Measurements from ENCODE around the gene ARPC1B. TPM values are rescaled to one million over a fixed set of nuclear protein-coding genes. Genes with fewer than 3 reads are reported as not detected.
A peak's percentile ranks its signal among the peaks of the same experiment; 100 is the strongest.
"Not testable (repeated sequence)": the region's sequence is repeated elsewhere in the genome, so short reads cannot be mapped to it uniquely, and the experiment has no call there.

ARPC1B gene
- total RNA-seq: 94.0 TPM

DNA sequence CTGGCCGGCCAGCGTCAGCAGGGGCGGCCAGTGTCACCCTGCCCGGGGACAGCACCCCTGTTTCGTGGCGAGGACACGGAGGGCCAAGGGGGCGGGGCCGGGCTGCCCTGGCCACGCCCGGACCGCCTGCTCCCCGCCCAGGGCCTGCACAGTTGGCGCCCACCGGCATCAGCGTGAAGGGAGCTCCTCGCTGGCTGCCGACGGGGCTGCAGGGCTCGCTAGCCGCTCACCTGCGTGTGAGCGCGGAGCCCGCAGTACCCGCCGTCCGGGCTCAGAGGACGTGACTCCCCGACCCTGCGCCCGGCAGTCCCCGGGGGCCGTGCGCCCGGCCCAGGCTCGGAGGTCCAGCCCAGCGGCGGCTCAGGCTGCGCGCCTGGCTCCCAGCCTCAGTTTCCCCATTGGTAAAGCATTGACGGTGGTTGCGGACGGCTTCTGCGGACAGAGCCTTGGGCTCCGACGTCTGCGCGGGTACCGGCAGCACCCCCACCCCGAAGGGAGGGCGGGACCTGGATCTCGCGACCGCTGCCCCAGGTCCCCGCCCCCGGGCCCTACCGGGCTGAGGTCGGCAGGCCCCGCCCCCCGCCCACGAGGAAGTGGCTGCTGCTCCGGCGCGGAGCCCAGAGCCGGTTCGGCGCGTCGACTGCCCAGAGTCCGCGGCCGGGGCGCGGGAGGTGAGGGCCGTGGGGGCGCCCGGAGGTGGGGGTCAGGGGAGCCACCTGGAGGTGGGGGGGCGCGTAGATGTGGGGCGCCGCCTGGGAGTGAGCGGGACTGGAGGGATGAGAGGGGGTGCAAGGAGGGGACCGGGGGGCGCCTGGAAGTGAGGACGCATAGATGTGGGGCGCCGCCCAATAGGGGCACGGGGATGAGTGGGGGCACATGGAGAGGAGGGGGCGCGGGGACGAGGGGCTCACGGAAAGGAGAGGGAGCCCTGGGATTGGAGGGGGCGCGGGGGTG lies at the start of gene ARPC1B:
Gene ARPC1B, plus strand, starts transcription at position 620 of the 954 bp plus-strand sequence. CDS start 10,985 bp downstream, outside the sequence.
- DNase-seq (ENCODE audit: low spot score): peak; percentile 81

DNA sequence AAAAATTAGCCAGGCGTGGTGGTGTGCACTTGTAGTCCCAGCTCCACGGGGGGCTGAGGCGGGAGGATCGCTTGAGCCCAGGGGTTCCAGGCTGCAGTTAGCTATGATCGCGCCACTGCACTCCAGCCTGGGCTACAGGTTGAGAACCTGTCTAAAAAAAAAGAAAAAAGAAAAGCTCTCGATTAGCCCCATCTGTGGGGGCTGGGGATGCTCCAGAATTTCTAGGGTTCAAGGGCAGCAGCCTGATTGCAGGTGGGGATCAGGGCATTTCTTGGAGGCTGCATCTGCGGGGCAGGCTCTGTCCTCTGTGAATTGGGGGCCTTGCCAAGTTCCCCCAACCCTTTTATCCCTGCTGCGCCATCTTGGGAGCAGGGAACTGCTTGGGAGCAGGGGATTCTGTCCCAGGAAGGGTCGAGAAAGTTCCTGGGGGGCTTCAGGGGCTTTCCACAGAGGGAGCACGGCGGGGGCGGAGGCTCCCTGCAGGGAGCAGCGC lies 49.5 kb upstream of the ARPC1B start:
- DNase-seq (ENCODE audit: low spot score): no peak

DNA sequence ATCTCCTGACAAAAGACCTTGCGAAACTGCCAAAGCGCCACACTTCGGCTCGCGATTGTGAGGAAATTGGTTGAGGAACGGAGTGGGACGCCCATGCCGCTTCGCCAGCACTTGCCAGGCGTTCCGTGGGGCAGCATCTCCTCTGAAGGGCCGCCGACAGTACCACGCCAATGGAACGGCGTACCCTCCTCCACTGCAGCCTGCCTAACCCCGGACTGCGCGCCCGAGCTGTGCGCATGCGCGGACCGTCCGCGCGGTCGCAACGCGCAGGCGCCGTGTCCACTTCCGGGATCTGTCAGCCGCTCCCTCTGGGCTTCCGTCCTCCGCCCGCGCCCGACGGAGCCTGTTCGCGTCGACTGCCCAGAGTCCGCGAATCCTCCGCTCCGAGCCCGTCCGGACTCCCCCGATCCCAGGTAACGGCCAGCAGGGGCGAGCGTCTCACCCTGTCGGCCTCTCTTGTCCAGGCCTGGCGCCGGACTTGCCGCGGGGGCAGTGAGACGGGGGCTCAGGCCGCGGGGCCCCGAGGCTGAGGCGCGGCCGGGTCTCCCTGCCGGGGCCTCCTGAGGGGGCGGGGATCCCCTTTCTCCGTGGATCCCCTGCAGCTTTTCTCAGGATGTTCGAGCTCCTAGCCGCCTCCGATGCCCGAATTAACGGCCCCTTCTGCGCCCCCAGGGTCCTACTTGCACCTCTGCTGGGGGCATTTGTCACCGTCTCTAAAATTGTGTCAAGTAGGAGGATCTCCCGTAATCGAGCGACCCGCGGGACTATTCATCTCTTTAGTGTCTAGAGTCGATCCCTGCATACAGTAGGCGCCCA lies 48.7 kb upstream of the ARPC1B start, which contains the start of gene ARPC1A:
Gene ARPC1A, plus strand, starts transcription at position 307 of the 816 bp plus-strand sequence. CDS start 7,456 bp downstream, outside the sequence.
- DNase-seq (ENCODE audit: low spot score): peak; percentile 92

- DNase-seq (ENCODE audit: low spot score): no peak
Observed at GRCh38 chr7:99326408-99326782, 48.1 kb upstream of the ARPC1B start.

- not testable (repeated sequence) for DNase-seq (ENCODE audit: low spot score)
Observed at GRCh38 chr7:99330314-99330961, 44.1 kb upstream of the ARPC1B start.

DNA sequence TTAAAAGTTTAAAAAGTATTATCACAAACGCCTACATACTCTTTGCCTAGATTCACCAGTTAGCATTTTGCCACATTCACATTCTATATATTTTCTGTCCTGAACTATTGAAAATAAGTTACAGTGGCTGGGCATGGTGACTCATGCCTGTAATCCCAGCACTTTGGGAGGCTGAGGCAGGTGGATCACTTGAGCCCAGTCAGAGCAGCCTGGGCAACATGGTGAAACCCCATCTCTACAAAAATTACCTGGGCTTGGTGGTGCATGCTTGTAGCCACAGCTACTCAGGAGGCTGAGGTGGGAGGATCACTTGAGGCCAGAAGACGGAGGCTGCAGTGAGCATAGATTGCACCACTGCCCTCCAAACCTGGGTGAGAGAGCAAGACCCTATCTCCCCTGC lies 43.5 kb upstream of the ARPC1B start:
- DNase-seq (ENCODE audit: low spot score): no peak

DNA sequence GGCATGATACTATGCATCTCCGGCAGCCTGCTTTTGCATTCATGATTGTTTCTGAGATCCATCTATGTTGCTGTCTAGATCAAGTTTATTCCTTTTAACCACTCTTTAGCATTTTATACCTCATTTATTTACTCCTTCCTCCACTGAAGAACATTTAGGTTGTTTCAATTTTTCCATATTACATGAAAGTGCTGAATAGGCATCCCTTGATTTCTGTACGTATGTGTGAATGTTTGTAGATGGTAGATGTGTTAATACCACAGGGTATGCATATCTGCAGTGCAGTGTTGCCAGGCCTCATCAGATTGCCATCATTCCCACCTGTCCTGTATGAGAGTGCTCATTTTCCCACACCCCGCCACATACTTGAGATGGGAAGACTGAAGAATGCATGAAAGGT lies 34.9 kb upstream of the ARPC1B start:
- no peak for DNase-seq (ENCODE audit: low spot score)

DNA sequence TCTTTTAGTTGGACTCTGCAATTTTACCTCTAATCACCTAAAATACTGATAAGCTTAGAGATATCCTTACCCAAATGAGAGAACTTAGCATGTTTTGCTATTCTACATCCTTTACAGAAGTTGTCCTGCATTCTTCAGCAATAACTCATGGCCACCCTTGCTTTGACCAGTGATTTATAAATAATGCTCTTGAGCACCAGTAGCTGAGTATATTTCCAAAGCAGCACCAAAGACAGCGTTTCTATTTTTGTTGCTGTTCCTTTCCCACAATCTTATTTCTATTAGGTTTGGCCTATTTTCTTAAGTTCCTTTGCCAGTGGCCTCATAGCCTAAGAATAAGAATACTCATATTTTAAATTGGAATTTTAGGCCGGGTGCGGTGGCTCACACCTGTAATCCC lies 33.9 kb upstream of the ARPC1B start:
- DNase-seq (ENCODE audit: low spot score): no peak

DNA sequence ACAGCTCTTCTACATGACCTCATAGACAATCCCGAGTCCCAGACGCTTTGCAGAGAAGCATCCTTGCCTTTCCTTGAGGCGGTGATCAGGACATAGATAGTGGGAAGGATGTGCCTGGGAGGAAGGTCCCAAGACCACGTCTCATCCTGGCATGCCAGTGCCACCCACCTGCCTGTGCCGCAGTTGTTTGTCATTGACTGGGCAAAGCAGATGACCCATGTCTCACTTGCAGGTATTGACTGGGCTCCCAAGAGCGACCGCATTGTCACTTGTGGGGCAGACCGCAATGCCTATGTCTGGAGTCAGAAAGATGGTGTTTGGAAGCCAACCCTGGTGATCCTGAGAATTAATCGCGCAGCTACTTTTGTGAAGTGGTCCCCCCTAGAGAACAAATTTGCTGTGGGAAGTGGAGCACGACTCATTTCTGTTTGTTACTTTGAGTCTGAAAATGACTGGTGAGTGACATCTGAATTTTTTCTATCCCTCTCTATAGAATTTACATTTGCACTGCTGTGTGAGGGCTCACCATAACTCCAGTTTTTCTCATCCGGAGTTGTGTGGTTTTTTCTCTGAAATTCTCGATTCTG lies 30.4 kb upstream of the ARPC1B start:
- DNase-seq (ENCODE audit: low spot score): no peak

DNA sequence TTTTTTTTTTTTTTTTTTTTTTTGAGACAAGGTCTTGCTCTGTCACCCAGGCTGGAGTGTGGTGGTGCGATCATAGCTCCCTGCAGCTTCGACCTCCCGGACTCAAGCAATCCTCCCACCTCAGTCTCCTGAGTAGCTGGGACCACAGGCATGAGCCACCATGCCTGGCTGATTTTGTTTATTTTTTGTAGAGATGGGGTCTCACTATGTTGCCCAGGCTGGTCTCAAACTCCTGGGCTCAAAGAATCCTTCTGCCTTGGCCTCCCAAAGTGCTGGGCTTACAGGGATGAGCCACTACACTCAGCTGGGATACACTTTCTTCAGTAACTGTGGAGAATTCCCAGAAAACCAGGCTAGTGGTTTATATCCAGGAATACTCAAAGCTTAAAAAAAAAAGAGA lies 23.9 kb upstream of the ARPC1B start:
- not testable (repeated sequence) for DNase-seq (ENCODE audit: low spot score)

DNA sequence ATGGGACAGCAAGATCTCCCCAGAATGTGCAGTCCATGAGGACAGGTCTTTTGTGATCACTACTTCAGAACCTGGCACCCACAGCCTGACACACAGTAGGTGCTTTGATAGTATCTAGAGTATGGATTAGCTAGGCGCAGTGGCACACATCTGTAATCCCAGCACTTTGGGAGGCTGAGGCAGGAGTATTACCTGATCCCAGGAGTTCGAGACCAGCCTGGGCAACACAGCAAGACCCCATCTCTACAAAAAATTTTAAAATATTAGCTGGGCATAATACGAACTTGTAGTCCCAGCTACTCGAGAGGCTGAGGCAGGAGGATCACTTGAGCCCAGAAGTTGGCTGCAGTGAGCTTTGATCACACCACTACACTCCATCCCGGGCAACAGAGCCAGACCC lies 22.3 kb upstream of the ARPC1B start:
- no peak for DNase-seq (ENCODE audit: low spot score)

DNA sequence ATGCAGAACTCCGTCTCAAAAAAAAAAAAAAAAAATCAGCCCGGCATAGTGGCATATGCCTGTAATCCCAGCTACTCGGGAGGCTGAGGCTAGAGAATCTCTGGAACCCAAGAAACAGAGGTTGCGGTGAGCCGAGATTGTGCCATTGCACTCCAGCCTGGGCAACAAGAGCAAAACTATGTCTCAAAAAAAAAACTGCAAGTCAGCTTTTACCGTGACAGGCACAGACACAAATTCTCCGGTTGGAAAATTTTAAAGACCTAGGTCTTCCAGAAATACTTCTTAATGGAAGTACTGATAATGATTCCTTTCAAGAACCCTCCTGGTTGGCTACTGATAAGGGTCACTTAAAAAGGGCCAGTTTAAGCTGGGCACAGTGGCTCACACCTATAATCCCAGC lies 19.4 kb upstream of the ARPC1B start:
- no peak for DNase-seq (ENCODE audit: low spot score)

GRCh38 chr7:99357701-99358490 lies 16.6 kb upstream of the ARPC1B start:
- DNase-seq (ENCODE audit: low spot score): no peak

DNA sequence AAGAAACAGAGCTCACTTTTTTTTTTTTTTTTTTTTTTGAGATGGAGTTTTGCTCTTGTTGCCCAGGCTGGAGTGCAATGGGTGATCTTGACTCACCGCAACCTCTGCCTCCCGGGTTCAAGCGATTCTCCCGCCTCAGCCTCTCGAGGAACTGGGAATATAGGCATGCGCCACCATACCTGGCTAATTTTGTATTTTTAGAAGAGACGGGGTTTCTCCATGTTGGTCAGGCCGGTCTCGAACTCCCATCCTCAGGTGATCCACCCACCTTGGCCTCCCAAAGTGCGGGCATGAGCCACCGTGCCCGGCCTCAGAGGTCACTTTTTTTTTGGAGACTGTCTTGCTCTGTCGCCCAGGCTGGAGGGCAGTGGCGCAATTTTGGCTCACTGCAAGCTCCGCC lies 16.0 kb upstream of the ARPC1B start:
- DNase-seq (ENCODE audit: low spot score): not testable (repeated sequence)

DNA sequence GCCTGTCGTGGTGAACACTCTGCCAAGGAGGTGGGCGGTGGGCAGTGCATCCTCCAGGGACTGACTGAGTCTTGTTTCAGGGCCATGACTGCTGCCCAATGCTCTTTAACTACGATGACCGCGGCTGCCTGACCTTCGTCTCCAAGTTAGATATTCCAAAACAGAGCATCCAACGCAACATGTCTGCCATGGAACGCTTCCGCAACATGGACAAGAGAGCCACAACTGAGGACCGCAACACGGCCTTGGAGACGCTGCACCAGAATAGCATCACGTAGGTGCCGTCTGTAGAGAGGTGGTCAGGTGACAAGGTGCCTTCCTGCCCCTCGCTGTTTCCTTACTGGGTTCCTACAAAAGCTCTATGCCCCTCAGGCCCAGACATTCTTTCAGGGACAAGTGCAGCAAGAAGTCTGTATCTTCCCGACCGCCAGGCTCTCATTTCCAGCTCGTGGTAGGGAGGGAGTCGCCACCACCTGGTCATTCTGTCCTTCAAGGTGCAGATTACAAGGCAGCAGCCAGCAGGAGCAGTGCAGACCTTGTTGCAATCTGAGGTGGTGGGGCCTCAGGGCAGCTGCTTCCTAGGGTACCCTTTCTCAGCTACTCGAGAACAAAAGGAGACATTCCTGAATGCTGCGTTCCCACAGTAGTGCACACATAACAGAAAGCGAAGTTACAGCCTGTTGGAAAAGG lies 14.9 kb upstream of the ARPC1B start:
- no peak for DNase-seq (ENCODE audit: low spot score)

DNA sequence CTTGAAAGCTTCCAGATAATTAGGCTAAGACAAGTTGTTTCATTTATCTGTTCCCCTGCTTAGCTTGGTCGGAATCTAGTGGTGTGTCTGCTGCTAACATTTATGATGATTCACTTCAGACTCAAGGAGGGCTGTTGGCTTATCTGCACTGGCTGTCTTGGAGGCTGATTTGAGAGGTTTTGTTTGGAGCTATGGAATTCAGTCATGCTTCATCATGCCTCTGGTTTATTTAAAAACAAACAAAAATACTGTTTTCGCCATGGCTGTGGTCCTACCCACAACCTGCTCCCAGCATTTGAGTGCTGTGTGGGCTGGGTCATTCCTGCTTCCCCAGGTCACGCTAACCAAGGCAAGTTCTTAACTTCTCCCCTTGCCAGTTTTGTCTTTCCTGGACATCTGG lies 11.7 kb upstream of the ARPC1B start:
- DNase-seq (ENCODE audit: low spot score): no peak

- DNase-seq (ENCODE audit: low spot score): no peak
Observed at GRCh38 chr7:99363286-99363685, 11.2 kb upstream of the ARPC1B start.

DNA sequence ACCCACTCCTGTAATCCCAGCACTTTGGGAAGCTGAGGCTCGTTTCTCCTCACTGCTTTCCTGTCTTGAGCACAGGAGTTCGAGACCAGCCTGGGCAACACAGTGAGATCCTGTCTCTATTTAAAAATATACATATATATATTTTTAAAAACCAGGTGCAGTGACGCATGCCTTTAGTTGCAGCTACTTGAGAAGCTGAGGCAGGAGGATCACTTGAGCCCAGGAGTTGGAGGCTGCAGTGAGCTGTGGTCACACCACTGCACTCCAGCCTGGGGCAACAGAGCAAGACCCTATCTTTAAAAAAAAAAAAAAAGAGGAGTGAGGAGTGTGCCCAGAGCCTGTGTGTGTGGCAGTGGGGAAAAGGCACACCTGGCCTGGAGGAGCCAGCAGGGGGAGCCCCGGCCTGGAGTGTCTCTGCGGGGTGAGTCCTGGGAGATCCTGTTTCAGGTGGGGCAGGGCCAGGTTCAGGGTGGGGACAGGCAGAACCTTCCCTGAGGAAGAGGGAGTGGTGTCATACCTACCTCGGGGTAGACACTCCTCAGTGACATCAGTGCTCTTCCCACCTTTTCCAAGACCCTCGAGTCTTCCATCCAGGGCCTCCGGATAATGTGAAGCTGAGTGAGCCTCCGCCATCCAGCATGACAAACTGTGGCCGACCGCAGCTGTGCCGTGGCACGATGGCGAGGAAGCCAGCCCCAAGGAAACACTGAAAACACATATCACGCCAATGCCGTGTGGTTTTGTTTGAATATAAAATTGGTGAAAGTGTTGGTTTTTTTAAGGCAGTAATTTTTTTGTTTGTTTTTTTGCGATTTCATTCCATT lies 9.0 kb upstream of the ARPC1B start:
- DNase-seq (ENCODE audit: low spot score): no peak

- no peak for DNase-seq (ENCODE audit: low spot score)
Observed at GRCh38 chr7:99366646-99367045, 7.9 kb upstream of the ARPC1B start.
